ENCODE measurements around the gene SLC1A2. TPM values are rescaled to one million over a fixed set of nuclear protein-coding genes. Genes with fewer than 3 reads are reported as not detected.

The SLC1A2 gene
- total RNA-seq, 3 donors from 2014 or later: 0.03 to 0.13 (median 0.05) TPM

DNA sequence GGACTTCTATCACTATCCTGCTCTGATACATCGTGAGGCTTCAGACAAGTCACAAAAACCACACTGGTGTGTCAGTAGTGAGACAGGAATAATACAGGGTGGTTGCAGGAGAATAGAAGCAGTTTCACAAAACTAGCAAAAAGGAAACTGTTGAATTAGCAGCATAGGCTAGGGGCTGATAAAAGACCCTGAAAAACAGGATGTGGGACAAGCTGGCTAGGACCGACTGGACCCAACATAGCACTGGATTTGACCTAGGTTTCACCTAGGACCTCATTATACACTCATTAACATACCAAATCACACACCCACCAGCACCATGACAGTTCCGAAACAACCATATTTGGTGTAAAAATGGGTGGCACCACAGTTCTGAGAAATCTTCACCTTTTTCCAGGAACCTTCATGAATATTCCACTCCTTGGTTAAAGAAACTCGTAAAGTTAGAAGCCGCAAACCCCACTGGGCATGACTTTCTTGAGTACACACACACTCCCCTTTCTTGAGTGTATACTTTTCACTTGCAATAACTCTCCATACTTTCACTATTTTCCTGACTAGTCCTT lies 76.2 kb downstream of the SLC1A2 start:
- no peaks in the 10 kb centered on the region for H3K27me3 Mint-ChIP-seq (ENCODE audit: low read depth)
- DNase-seq: peak; percentile 12
- ATAC-seq: peak; percentile 88 to 91
- no peaks in the 10 kb centered on the region for H3K36me3 Mint-ChIP-seq (ENCODE audit: insufficient read depth)
- H3K9me3 Mint-ChIP-seq: no peaks in the 10 kb centered on the region
- no peak overlapping the region for H3K4me3 Mint-ChIP-seq
- H3K4me1 Mint-ChIP-seq (ENCODE audit: low read depth): peaks cover 51% of the 10 kb centered on the region

- peaks cover 51% of the 10 kb centered on the region for H3K4me1 Mint-ChIP-seq (ENCODE audit: low read depth)
- no peaks in the 10 kb centered on the region for H3K27me3 Mint-ChIP-seq (ENCODE audit: low read depth)
Observed at GRCh38 chr11:35340715-35341114, 78.6 kb downstream of the SLC1A2 start.

DNA sequence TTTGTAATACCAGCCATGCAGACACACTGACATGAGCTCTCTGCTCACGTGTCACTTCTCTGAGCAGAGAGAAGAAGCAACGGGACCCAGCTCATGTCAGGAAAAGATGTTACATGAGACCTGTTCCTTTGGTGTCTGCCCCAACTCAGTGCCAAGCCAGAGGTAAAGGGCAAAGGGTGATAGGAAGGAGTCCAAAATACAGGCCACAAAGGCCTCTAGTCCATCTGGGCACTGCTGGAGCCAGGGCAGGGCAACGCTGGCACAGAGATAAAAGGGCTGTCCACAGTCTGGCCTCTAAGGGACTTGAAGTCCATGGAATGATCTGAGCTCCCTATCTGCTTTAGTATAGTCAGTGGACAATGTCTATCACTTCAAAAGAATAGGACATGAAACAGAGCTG lies 79.3 kb downstream of the SLC1A2 start:
- Mint-ChIP-seq H3K27me3 (ENCODE audit: low read depth) (no peaks in the 10 kb centered on the region), H3K4me3 (no peak overlapping the region), H3K36me3 (ENCODE audit: insufficient read depth) (no peaks in the 10 kb centered on the region), H3K9me3 (peaks cover 6% of the 10 kb centered on the region), H3K4me1 (ENCODE audit: low read depth) (peaks cover 45% of the 10 kb centered on the region)
- ATAC-seq (no peak), DNase-seq (no peak)

More at GRCh38 chr11:35340715-35341114, 78.6 kb downstream of the SLC1A2 start:
- no peak for DNase-seq
- no peaks in the 10 kb centered on the region for H3K36me3 Mint-ChIP-seq (ENCODE audit: insufficient read depth)
- ATAC-seq: no peak
- H3K4me3 Mint-ChIP-seq: no peak overlapping the region
- peaks cover 6% of the 10 kb centered on the region for H3K9me3 Mint-ChIP-seq

DNA sequence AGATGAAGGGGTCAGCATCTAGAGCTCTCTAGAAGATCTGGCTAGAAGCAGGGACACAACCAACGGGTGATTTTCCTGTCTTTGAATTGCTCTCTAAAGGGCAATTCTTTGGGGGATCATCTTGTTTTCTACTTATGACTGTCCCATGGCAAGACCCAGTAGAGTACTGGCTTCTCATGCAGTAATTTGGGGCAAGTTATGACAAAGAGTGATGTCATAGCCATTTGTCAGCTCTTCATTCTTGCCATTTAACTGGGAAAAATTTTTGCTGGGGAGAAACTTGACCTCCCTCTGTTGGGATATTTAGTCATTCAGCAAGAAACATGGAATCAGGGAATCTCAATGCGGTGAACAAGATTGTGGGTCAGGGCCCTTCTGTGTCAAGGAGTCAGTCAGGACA lies 80.4 kb downstream of the SLC1A2 start:
- no peak overlapping the region for H3K4me3 Mint-ChIP-seq
- ATAC-seq: no peak
- no peaks in the 10 kb centered on the region for H3K36me3 Mint-ChIP-seq (ENCODE audit: insufficient read depth)
- no peaks in the 10 kb centered on the region for H3K27me3 Mint-ChIP-seq (ENCODE audit: low read depth)
- peaks cover 6% of the 10 kb centered on the region for H3K9me3 Mint-ChIP-seq
- DNase-seq: no peak
- peaks cover 43% of the 10 kb centered on the region for H3K4me1 Mint-ChIP-seq (ENCODE audit: low read depth)

DNA sequence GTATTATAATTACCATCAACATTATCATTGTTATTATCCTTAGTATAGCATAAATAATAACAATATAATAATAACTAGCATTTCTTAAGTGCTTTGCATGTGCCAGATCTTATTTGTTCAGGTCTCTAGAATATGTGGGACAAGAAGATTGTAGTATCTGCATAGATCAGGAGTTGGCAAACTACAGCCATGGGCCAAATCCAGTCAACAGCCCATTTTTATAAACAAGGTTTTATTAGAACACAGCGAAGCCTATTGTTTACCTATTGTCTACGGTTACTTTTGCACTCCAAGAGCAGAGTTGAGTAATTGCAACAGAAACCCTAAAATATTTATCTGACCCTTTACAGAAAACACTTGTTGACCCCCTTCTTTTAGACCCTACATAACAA lies 81.4 kb downstream of the SLC1A2 start:
- ATAC-seq (no peak), DNase-seq (no peak)
- H3K36me3 Mint-ChIP-seq (ENCODE audit: insufficient read depth): no peaks in the 10 kb centered on the region
- no peaks in the 10 kb centered on the region for H3K27me3 Mint-ChIP-seq (ENCODE audit: low read depth)
- H3K4me3 Mint-ChIP-seq: no peak overlapping the region
- peaks cover 6% of the 10 kb centered on the region for H3K9me3 Mint-ChIP-seq
- H3K4me1 Mint-ChIP-seq (ENCODE audit: low read depth): peaks cover 35% of the 10 kb centered on the region

DNA sequence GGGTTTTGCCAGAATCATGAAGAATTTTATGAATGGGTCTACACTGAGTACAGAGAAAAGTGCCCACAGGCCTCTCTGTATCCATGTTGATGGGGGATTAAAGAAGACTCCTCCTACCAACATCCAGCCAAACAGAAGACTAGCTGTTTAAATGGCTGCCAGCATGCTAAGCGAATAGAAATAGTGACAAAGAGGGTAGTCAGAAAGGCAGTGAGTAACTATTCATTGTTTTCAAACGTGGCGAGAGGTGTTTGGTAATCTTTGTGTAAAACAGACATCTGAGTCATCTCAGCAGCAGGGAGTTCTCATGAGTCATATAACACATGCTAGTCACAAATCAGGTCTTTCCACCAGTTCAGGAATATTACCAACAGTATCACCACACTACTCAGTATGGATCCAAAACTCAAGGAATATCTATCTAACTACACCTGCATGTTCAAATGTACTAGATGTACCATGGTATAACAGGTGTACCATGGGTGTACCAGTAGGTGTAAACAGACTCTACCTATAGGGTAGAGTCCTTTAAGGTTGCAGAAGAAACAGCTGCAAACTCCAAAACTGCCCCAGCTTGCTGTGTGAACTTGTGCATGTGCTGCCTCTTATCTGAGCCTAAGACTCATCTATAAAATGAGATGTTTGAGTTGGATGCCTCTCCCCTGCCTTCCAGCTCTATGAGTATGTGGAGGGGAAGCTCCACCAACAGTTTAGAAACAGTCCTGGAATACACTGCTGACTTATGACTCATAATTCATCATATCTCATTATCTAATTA lies 82.0 kb downstream of the SLC1A2 start:
- DNase-seq: no peak
- H3K4me3 Mint-ChIP-seq: no peak overlapping the region

DNA sequence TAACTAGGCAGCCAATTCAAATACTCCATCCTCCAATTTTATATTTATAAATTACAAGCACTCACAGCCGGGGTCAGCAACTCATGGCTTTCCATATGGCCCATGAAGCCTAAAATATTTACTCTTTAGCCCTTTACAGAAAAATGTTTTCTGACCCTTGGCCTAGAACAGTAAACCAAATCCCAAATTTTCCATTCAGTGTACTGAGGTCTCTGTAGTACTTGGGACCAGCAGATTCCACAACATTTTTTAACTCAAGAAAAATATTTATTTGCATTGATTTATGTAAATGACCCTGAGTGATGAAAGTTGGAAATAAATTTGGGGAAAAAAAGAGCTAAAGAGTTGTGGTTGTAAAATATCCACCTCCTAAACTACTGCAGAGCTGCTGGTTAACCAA lies 82.6 kb downstream of the SLC1A2 start:
- Mint-ChIP-seq H3K27me3 (ENCODE audit: low read depth) (no peaks in the 10 kb centered on the region), H3K9me3 (peaks cover 6% of the 10 kb centered on the region), H3K4me3 (no peak overlapping the region), H3K36me3 (ENCODE audit: insufficient read depth) (no peaks in the 10 kb centered on the region), H3K4me1 (ENCODE audit: low read depth) (peaks cover 37% of the 10 kb centered on the region)
- ATAC-seq (no peak), DNase-seq (no peak)

More for the DNA sequence above, 82.0 kb downstream of the SLC1A2 start:
- peak; percentile 96 to 98 for ATAC-seq
- peaks cover 6% of the 10 kb centered on the region for H3K9me3 Mint-ChIP-seq
- H3K36me3 Mint-ChIP-seq (ENCODE audit: insufficient read depth): no peaks in the 10 kb centered on the region
- peaks cover 36% of the 10 kb centered on the region for H3K4me1 Mint-ChIP-seq (ENCODE audit: low read depth)
- no peaks in the 10 kb centered on the region for H3K27me3 Mint-ChIP-seq (ENCODE audit: low read depth)

DNA sequence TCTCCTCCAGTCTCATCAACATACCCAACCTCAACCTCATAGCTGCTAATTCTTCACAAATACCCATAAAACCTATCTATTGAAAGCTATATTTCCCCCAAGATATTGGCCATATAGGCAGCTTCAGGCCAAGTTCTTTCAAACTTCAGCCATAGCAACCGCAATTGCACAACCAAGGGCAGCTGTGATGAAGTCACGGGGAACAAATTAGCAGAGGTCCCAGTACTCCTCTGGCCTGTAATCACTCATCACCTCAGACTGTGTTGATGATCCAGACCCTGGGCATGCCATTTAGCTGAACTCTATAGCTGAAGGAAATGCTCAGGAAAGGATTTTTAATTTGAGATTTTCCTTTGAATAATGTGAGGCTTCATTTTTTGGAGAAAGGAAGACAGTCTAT lies 84.1 kb downstream of the SLC1A2 start:
- no peaks in the 10 kb centered on the region for H3K36me3 Mint-ChIP-seq (ENCODE audit: insufficient read depth)
- no peak for ATAC-seq
- H3K9me3 Mint-ChIP-seq: peaks cover 6% of the 10 kb centered on the region
- H3K27me3 Mint-ChIP-seq (ENCODE audit: low read depth): no peaks in the 10 kb centered on the region
- H3K4me3 Mint-ChIP-seq: no peak overlapping the region
- DNase-seq: no peak
- H3K4me1 Mint-ChIP-seq (ENCODE audit: low read depth): peaks cover 51% of the 10 kb centered on the region

GRCh38 chr11:35334385-35335090 lies 84.8 kb downstream of the SLC1A2 start:
- H3K4me1 Mint-ChIP-seq (ENCODE audit: low read depth): peaks cover 57% of the 10 kb centered on the region

DNA sequence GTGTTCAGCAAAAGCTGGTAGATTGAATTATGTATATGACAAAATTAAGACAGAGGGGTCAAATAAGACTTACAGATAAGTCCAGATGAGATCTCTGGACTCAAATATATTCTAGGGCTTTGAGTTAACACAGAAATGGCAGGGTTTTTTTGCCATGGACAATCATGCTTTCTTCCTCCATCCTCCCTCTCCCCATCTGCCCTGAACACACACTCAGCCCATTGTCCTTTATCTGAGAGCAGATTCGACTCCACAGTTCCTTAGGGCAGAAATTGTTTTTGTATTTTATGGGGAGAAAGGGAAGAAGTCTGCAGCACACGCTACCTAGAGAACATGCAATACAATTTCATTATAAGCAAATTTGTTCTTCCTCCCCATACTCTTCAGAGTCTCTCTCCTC lies 86.8 kb downstream of the SLC1A2 start:
- Mint-ChIP-seq H3K36me3 (ENCODE audit: insufficient read depth) (no peaks in the 10 kb centered on the region), H3K4me3 (no peak overlapping the region), H3K4me1 (ENCODE audit: low read depth) (peaks cover 72% of the 10 kb centered on the region), H3K27me3 (ENCODE audit: low read depth) (no peaks in the 10 kb centered on the region), H3K9me3 (peaks cover 8% of the 10 kb centered on the region)
- no peak for DNase-seq
- no peak for ATAC-seq

More at GRCh38 chr11:35334385-35335090, 84.8 kb downstream of the SLC1A2 start:
- Mint-ChIP-seq H3K4me3 (no peak overlapping the region), H3K27me3 (ENCODE audit: low read depth) (no peaks in the 10 kb centered on the region), H3K9me3 (peaks cover 6% of the 10 kb centered on the region), H3K36me3 (ENCODE audit: insufficient read depth) (no peaks in the 10 kb centered on the region)
- ATAC-seq (no peak), DNase-seq (no peak)

DNA sequence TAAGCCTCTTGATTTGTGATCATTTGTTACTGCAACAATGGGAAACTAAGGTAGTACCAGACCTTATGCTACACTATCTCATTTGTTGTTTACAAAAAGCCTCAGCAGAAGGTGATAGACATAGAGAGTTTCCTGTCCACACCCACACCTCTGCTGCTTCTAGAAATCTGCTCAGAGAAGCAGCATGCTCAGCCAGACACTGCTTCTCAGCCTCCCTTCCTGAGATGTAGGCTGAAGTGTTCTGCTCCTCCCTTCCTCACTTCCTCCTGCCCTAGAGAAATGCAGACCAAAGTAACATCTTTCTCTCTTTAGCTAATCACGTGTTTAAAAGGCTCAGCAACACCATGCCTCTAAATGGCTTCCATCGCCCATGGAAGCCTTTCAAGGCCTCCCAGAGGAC lies 88.4 kb downstream of the SLC1A2 start:
- DNase-seq (peak; percentile 29), ATAC-seq (peak; percentile 83 to 84)
- H3K4me1 Mint-ChIP-seq (ENCODE audit: low read depth): peaks cover 68% of the 10 kb centered on the region
- no peaks in the 10 kb centered on the region for H3K27me3 Mint-ChIP-seq (ENCODE audit: low read depth)
- no peaks in the 10 kb centered on the region for H3K36me3 Mint-ChIP-seq (ENCODE audit: insufficient read depth)
- peaks cover 6% of the 10 kb centered on the region for H3K9me3 Mint-ChIP-seq
- H3K4me3 Mint-ChIP-seq: no peak overlapping the region

DNA sequence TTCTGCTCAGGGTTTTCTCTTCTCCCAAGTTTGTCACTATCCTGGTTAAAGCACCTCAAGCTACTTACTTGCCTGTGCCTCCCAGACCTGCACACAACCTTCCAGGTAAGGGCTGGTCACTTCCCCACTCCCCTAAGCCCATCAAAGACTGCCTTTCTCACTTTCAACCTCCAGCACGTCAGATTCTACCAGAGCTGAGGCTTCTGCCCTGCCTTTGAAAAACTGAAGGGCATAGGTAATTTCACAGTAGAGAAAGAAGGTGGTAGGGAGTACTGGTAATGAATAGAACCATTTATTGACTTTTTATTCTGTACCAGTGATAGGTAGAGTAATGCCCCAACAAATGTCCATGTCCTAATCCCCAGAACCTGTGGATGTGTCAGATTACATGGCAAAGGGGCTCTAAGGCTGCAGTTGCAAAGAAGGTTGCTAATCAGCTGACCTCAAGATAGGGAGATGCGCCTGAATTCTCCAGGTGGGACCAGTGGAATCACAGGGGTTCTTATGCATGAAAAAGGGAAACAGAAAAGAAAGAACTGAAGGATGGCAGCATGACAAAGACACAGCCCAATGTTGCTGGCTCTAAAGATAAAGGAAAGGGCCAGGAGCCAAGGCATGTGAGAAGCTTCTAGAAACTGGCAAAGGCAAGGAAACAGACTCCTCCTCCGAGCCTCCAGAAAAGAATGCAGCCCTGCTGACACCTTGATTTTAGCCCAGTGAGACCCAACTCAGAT lies 89.0 kb downstream of the SLC1A2 start:
- Mint-ChIP-seq H3K36me3 (ENCODE audit: insufficient read depth) (peaks cover 2% of the 10 kb centered on the region), H3K4me3 (no peak overlapping the region), H3K9me3 (peaks cover 8% of the 10 kb centered on the region), H3K27me3 (ENCODE audit: low read depth) (no peaks in the 10 kb centered on the region), H3K4me1 (ENCODE audit: low read depth) (peaks cover 67% of the 10 kb centered on the region)
- DNase-seq: no peak
- ATAC-seq: no peak

DNA sequence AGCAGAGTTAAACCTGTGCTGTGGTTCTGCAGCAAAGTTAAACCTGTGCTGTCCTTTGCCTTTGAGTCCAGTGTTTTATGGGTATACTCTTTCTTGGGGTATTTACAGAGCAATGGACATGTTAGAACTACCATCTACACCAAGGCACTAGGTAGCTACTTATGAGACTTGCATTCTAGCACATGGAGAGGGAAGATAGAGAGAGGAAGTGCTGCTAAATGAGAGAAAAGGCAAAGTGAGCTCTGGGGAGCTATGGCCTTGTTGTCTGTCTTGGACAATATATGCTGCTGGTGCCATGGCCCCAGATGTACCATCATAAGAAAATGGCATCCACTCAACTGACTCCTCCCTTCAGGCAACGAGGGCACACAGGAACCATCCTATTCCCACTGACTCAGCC lies 91.5 kb downstream of the SLC1A2 start:
- H3K36me3 Mint-ChIP-seq (ENCODE audit: insufficient read depth): peaks cover 2% of the 10 kb centered on the region
- H3K9me3 Mint-ChIP-seq: peaks cover 9% of the 10 kb centered on the region
- no peak overlapping the region for H3K4me3 Mint-ChIP-seq
- no peaks in the 10 kb centered on the region for H3K27me3 Mint-ChIP-seq (ENCODE audit: low read depth)
- ATAC-seq: no peak
- H3K4me1 Mint-ChIP-seq (ENCODE audit: low read depth): peaks cover 63% of the 10 kb centered on the region
- no peak for DNase-seq

DNA sequence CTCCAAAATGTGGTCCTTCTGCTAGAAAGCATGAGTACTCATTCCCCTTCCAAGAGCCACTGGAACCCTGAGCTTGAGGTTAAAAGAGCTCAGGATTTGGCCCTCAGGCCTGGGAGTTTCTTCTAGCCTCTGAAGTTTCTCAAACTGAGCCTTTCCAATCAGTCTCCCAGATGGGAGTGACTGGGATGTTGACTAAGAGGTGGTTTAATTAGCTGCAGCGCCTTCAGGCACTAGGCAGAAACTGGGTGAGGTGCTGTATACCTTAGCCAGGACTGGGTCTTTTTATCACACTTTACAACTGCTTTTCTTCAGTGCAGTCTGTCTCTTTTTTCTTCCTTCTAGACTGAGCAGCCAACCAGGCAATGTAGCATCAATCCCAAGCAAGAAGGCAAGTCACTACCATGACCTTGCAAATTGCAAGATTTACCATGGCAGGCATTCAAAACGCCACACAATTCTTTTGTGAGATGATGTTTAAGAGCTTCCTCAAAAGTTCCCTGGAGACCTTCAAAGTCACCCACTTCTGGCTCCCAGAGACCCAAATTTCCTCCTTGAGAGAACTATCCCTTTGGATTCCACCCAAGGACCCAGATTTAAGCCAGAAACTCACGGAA lies 93.0 kb downstream of the SLC1A2 start:
- no peaks in the 10 kb centered on the region for H3K27me3 Mint-ChIP-seq (ENCODE audit: low read depth)
- H3K4me3 Mint-ChIP-seq: no peak overlapping the region
- peaks cover 2% of the 10 kb centered on the region for H3K36me3 Mint-ChIP-seq (ENCODE audit: insufficient read depth)
- H3K4me1 Mint-ChIP-seq (ENCODE audit: low read depth): peaks cover 49% of the 10 kb centered on the region
- H3K9me3 Mint-ChIP-seq: peaks cover 9% of the 10 kb centered on the region
- ATAC-seq (no peak), DNase-seq (no peak)

All from activated T-cell treated with anti-CD3 and anti-CD28 coated beads, Interleukin-2, amount 50 U/mL, for 4 hours (primary cell).